ENCODE data around the gene RBM47. TPM values are rescaled to one million over a fixed set of nuclear protein-coding genes. Genes with fewer than 3 reads are reported as not detected.
"Not testable (repeated sequence)": the region's sequence is repeated elsewhere in the genome, so short reads cannot be mapped to it uniquely, and the experiment has no call there.

RBM47 gene
- total RNA-seq, 3 donors from 2014 or later, result 0.87 to 1.9 (median 1.1) TPM

GRCh38 chr4:40418430-40419230, 211.0 kb downstream of the RBM47 start:
- Mint-ChIP-seq H3K36me3 (ENCODE audit: insufficient read depth) (peaks cover 1% of the 10 kb centered on the region), H3K4me3 (no peak overlapping the region), H3K9me3 (peaks cover 4% of the 10 kb centered on the region), H3K27me3 (ENCODE audit: low read depth) (no peaks in the 10 kb centered on the region), H3K4me1 (ENCODE audit: low read depth) (no peaks in the 10 kb centered on the region)
- no peak for ATAC-seq
- DNase-seq, result no peak

- Mint-ChIP-seq H3K4me1 (ENCODE audit: low read depth) (no peaks in the 10 kb centered on the region), H3K27me3 (ENCODE audit: low read depth) (no peaks in the 10 kb centered on the region), H3K9me3 (peaks cover 4% of the 10 kb centered on the region), H3K36me3 (ENCODE audit: insufficient read depth) (no peaks in the 10 kb centered on the region), H3K4me3 (no peak overlapping the region)
- ATAC-seq, result no peak
- no peak for DNase-seq
Observed at GRCh38 chr4:40417941-40418340, 211.7 kb downstream of the RBM47 start.

- Mint-ChIP-seq H3K36me3 (ENCODE audit: insufficient read depth) (no peaks in the 10 kb centered on the region), H3K27me3 (ENCODE audit: low read depth) (no peaks in the 10 kb centered on the region), H3K9me3 (peaks cover 4% of the 10 kb centered on the region), H3K4me3 (no peak overlapping the region), H3K4me1 (ENCODE audit: low read depth) (no peaks in the 10 kb centered on the region)
- ATAC-seq (no peak), DNase-seq (no peak)
Observed at GRCh38 chr4:40414673-40415072, 215.0 kb downstream of the RBM47 start.

GRCh38 chr4:40412866-40413795, 216.5 kb downstream of the RBM47 start:
- Mint-ChIP-seq H3K36me3 (ENCODE audit: insufficient read depth) (no peaks in the 10 kb centered on the region), H3K27me3 (ENCODE audit: low read depth) (no peaks in the 10 kb centered on the region), H3K9me3 (no peaks in the 10 kb centered on the region), H3K4me3 (no peak overlapping the region), H3K4me1 (ENCODE audit: low read depth) (no peaks in the 10 kb centered on the region)
- no peak for DNase-seq
- no peak for ATAC-seq

GRCh38 chr4:40412388-40412787, 217.3 kb downstream of the RBM47 start:
- no peaks in the 10 kb centered on the region for H3K36me3 Mint-ChIP-seq (ENCODE audit: insufficient read depth)
- H3K27me3 Mint-ChIP-seq (ENCODE audit: low read depth), result no peaks in the 10 kb centered on the region
- H3K4me1 Mint-ChIP-seq (ENCODE audit: low read depth), result no peaks in the 10 kb centered on the region
- peaks cover 5% of the 10 kb centered on the region for H3K9me3 Mint-ChIP-seq
- DNase-seq (no peak), ATAC-seq (no peak)
- no peak overlapping the region for H3K4me3 Mint-ChIP-seq

- no peaks in the 10 kb centered on the region for H3K4me1 Mint-ChIP-seq (ENCODE audit: low read depth)
Observed at GRCh38 chr4:40409835-40410234, 219.8 kb downstream of the RBM47 start.

GRCh38 chr4:40407468-40407867, 222.2 kb downstream of the RBM47 start:
- not testable (repeated sequence) for H3K27me3 Mint-ChIP-seq (ENCODE audit: low read depth); H3K9me3 Mint-ChIP-seq; H3K36me3 Mint-ChIP-seq (ENCODE audit: insufficient read depth); H3K4me3 Mint-ChIP-seq; DNase-seq; ATAC-seq; H3K4me1 Mint-ChIP-seq (ENCODE audit: low read depth)

More at GRCh38 chr4:40409835-40410234, 219.8 kb downstream of the RBM47 start:
- peak in 1 of 2 donors; percentile 43 for ATAC-seq
- Mint-ChIP-seq H3K9me3 (peaks cover 9% of the 10 kb centered on the region), H3K36me3 (ENCODE audit: insufficient read depth) (no peaks in the 10 kb centered on the region), H3K27me3 (ENCODE audit: low read depth) (no peaks in the 10 kb centered on the region), H3K4me3 (no peak overlapping the region)
- DNase-seq, result no peak

GRCh38 chr4:40406340-40406739, 223.3 kb downstream of the RBM47 start:
- Mint-ChIP-seq H3K27me3 (ENCODE audit: low read depth) (no peaks in the 10 kb centered on the region), H3K9me3 (peaks cover 9% of the 10 kb centered on the region), H3K36me3 (ENCODE audit: insufficient read depth) (no peaks in the 10 kb centered on the region), H3K4me3 (no peak overlapping the region), H3K4me1 (ENCODE audit: low read depth) (no peaks in the 10 kb centered on the region)
- ATAC-seq, result no peak
- DNase-seq, result no peak

GRCh38 chr4:40405193-40405592, 224.5 kb downstream of the RBM47 start:
- H3K4me1 Mint-ChIP-seq (ENCODE audit: low read depth), result no peaks in the 10 kb centered on the region
- no peak for ATAC-seq
- DNase-seq, result no peak
- H3K36me3 Mint-ChIP-seq (ENCODE audit: insufficient read depth), result no peaks in the 10 kb centered on the region
- H3K4me3 Mint-ChIP-seq, result no peak overlapping the region
- peaks cover 9% of the 10 kb centered on the region for H3K9me3 Mint-ChIP-seq
- H3K27me3 Mint-ChIP-seq (ENCODE audit: low read depth), result no peaks in the 10 kb centered on the region

GRCh38 chr4:40403081-40403480, 226.6 kb downstream of the RBM47 start:
- H3K9me3 Mint-ChIP-seq, result peaks cover 9% of the 10 kb centered on the region
- no peak for DNase-seq
- ATAC-seq, result no peak
- H3K4me1 Mint-ChIP-seq (ENCODE audit: low read depth), result no peaks in the 10 kb centered on the region
- H3K27me3 Mint-ChIP-seq (ENCODE audit: low read depth), result no peaks in the 10 kb centered on the region
- no peaks in the 10 kb centered on the region for H3K36me3 Mint-ChIP-seq (ENCODE audit: insufficient read depth)
- H3K4me3 Mint-ChIP-seq, result no peak overlapping the region

- ATAC-seq, result no peak
- Mint-ChIP-seq H3K9me3 (peaks cover 5% of the 10 kb centered on the region), H3K4me1 (ENCODE audit: low read depth) (no peaks in the 10 kb centered on the region), H3K4me3 (no peak overlapping the region), H3K36me3 (ENCODE audit: insufficient read depth) (no peaks in the 10 kb centered on the region), H3K27me3 (ENCODE audit: low read depth) (no peaks in the 10 kb centered on the region)
- DNase-seq, result no peak
Observed at GRCh38 chr4:40402556-40402955, 227.1 kb downstream of the RBM47 start.

GRCh38 chr4:40401631-40402030, 228.0 kb downstream of the RBM47 start:
- H3K36me3 Mint-ChIP-seq (ENCODE audit: insufficient read depth), result no peaks in the 10 kb centered on the region
- DNase-seq, result no peak
- H3K4me1 Mint-ChIP-seq (ENCODE audit: low read depth), result no peaks in the 10 kb centered on the region
- H3K9me3 Mint-ChIP-seq, result no peaks in the 10 kb centered on the region
- no peaks in the 10 kb centered on the region for H3K27me3 Mint-ChIP-seq (ENCODE audit: low read depth)
- ATAC-seq, result no peak
- H3K4me3 Mint-ChIP-seq, result no peak overlapping the region

- DNase-seq (no peak), ATAC-seq (no peak)
- H3K4me3 Mint-ChIP-seq, result no peak overlapping the region
- H3K27me3 Mint-ChIP-seq (ENCODE audit: low read depth), result no peaks in the 10 kb centered on the region
- no peaks in the 10 kb centered on the region for H3K36me3 Mint-ChIP-seq (ENCODE audit: insufficient read depth)
- no peaks in the 10 kb centered on the region for H3K4me1 Mint-ChIP-seq (ENCODE audit: low read depth)
- H3K9me3 Mint-ChIP-seq, result no peaks in the 10 kb centered on the region
Observed at GRCh38 chr4:40401096-40401495, 228.6 kb downstream of the RBM47 start.

GRCh38 chr4:40399578-40399977, 230.1 kb downstream of the RBM47 start:
- H3K4me3 Mint-ChIP-seq, result no peak overlapping the region
- ATAC-seq (no peak), DNase-seq (no peak)
- H3K36me3 Mint-ChIP-seq (ENCODE audit: insufficient read depth), result no peaks in the 10 kb centered on the region
- H3K27me3 Mint-ChIP-seq (ENCODE audit: low read depth), result no peaks in the 10 kb centered on the region
- no peaks in the 10 kb centered on the region for H3K9me3 Mint-ChIP-seq
- H3K4me1 Mint-ChIP-seq (ENCODE audit: low read depth), result no peaks in the 10 kb centered on the region
